ENCODE measurements around the gene COG5.

The COG5 gene

DNA sequence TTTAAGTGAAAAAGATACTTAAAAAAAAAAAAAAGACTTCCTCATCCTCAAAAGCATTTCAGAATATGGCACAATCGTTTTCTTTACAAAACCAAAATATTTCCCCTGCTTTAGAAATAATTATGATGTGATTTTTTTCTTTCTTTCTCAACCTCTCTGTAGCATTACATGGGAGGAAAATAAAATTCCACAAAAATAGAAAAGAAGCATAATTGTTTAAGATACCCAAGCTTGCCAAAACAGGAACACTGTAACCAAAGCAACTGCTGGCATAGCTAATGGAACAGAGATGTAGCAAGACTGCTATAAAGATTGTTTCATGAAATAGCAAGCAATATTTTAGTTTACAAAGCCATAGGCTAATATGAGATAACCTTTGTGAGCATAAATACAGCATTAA is 169.4 kb downstream of the COG5 start:
- DNase-seq (ENCODE audit: low read depth) = no peak

DNA sequence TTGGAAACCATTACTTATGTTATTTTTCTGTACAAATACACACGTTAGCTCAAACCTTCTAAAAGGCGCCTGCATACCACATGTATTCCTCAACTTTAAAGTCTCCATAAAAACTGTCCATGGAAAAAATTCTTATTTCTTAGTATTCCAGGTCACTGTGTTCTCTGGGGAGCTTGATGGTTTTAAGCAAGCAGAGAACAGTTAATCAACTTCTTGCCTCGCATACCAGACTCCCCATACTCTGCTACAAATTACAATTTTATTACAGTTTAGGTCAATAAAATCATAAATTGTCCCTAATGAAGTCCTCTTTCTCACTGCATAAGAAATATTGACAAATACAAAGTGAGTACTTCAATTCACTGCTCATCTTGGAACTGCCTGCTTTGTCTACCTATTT is 170.9 kb downstream of the COG5 start:
- DNase-seq (ENCODE audit: low read depth) = no peak

GRCh38 chr7:107390916-107391315 is 172.8 kb downstream of the COG5 start:
- DNase-seq (ENCODE audit: low read depth) = no peak

- no peak for DNase-seq (ENCODE audit: low read depth)
Observed at GRCh38 chr7:107388604-107389003, 175.1 kb downstream of the COG5 start.

DNA sequence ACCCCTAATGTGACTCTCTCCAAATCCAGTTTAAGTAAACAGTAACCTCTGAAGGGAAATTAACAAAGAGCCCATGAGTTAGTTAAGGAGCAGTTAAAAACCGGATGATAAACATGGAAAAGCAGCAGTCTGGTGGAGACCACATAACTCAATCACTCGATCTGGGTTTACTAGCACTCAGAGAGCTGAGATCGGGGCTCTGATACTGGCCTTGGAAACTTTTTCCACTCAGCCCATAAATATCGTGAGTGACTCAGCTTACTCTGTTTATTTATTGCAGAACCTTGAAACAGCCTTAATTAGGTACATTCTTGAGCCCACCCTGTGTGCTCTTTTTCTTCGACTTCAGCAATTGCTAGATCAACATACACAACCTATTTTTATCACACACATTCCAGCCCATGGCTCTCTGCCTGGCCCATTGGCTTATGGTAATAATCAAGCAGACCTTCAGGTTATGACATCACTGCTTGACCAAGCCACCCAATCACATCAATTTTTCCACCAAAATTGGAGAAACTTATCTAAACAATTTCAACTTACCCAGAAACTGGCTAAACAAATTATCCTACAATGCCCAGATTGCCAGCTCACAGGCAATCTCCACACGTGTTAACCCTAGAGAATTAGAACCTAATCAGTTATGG is 176.0 kb downstream of the COG5 start:
- DNase-seq (ENCODE audit: low read depth) = no peak

- DNase-seq (ENCODE audit: low read depth) = no peak
Observed at GRCh38 chr7:107387128-107387527, 176.6 kb downstream of the COG5 start.

DNA sequence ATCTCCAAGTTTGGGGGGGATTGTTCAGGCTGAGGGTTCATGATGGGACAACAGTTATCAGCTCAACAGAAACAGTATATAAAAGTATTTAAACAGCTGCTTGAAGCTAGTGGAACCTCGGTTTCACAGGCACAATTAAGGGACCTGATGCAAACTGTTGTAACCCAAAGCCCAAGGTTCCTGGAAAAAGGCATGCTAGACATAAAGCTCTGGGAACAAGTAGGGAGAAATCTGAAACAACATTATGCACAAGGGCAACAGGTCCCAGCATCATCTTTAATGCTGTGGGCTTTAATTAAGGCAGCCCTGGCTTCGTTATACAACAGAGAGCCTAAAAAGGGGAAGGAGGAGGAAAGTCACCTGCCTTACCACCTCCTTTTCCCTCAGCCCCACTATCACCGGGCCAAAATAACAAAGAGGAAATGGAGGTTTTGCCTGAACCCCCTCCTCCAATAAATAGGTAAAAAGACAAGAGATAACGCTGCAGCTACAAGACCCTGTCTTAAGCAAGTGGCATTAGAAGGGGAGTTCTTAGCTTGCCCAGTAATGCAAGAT is 177.1 kb downstream of the COG5 start:
- DNase-seq (ENCODE audit: low read depth) = no peak

DNA sequence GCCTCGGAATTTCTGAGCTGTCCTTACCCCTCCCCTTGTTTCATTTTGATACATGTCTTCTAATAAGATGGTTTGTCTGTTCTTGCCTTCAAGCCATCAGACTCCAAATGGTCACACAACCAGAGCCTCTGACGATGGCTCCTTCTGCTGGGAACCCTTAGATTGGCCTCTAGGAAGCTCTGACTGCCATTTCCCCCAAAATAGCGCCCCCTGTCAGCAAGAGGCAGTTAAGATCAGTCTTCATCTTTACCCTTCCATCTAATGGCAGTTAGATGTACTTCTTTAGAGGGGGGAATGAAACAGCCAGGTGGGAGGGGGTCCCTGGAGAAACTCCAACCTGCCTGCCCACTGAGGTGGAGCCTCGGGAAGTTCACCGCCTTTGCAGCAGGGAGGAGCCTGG is 179.7 kb downstream of the COG5 start:
- no peak for DNase-seq (ENCODE audit: low read depth)

GRCh38 chr7:107383203-107383602 is 180.5 kb downstream of the COG5 start:
- no peak for DNase-seq (ENCODE audit: low read depth)

DNA sequence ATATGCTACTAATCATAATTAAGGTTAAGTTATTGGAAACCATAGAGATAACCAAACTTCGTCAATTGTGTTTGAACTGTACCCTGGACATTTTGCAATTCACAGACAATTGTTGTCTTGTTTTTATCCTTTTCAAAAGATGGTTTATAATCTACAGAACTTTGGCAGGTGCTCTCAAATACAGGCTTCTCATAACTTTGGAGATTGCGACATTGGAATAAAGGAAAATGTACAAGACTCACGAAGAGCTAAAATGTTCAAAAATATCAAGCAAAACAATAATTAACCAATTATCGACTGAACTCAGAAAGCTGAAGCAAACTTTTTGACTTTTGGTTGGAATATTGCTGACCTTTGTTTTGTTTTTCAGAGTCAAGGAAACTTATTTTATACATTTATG is 182.3 kb downstream of the COG5 start:
- DNase-seq (ENCODE audit: low read depth) = no peak

- DNase-seq (ENCODE audit: low read depth) = no peak
Observed at GRCh38 chr7:107373354-107373753, 190.4 kb downstream of the COG5 start.

GRCh38 chr7:107372298-107372697 is 191.4 kb downstream of the COG5 start:
- DNase-seq (ENCODE audit: low read depth) = no peak

DNA sequence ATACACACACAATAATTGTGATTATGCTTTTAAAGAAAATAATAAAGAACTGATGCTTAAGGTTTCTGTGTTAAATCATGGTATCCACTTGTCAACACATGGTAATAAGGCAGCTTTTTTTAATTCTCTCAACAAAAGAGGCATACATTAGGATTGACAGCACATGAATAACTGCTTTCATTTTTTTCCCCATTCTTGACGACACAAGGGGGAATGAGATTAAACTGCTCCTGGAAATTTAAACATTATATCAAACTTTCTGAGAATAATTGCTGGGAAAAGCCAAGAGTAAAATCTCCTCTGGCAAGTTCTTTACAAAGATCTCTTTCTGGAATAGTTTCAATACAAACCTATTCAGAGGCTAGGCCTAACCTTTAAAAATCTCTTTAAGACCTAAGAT is 192.9 kb downstream of the COG5 start:
- DNase-seq (ENCODE audit: low read depth) = no peak

- no peak for DNase-seq (ENCODE audit: low read depth)
Observed at GRCh38 chr7:107364787-107365186, 198.9 kb downstream of the COG5 start.

DNA sequence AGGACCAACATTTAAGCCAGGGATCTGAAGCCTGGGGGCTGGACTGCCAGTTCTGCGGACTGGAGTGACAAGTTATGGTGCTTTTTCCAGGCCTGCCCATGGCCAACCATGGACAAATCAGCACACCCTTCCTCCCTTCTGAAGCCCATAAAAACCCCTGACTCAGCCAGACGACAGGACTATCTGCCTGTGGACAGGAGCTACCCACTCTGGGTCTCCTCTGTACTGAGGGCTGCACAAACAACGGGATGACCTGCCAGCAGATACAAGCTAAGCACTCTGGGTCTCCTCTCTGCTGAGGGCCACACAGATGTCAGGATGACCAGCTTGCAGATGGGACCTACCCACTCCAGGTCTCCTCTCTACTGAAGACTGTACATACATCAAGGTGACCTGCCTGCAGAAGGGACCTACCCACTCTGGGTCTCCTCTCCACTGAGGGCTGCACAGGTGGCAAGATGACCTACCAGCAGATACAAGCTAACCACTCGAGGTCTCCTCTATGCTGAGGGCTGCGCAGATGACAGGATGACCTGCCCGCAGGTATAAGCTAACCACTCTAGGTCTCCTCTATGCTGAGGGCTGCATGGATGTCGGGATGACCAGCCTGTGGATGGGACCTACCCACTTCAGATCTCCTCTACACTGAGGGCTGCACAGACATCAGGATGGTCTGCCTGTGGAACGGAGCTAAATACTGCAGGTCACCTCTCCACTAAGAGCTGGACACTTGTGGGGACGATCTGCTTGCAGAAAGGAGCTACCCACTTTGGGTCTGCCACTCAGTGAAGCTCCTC is 204.0 kb downstream of the COG5 start:
- no peak for DNase-seq (ENCODE audit: low read depth)

DNA sequence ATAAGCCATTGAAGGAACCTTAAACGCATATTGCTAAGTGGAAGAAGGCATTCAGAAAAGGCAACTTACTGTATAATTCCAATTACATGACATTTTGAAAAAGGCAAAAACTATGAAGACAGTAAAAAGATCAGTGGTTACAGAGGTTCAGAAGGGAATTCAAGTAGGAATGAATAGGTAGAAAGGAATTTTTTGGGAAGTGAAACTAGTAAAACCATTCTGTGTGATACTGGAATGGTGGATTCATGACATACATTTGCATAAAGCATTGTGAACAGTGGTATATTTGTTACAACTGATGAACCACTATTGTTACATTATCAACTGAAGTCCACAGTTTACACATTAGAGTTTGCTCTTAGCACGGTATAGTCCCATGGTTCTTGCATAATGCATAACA is 208.1 kb downstream of the COG5 start:
- no peak for DNase-seq (ENCODE audit: low read depth)

DNA sequence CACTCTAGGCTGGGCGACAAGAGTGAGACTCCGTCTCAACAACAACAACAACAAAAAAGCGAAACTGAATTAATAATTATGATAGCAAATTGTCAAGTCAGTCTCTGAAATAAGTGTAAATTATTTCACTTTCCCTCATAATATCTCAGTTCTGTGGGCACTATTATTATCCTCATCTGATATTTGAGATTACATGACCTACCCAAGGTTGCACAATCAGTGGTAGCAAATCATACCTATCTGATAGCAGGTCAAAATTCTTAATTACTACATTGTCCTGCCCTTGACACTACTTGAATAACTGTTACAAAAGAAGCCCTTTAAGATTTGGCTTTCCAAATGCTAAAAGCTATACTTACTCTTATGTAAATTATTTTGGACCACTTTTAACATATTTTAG is 209.1 kb downstream of the COG5 start:
- no peak for DNase-seq (ENCODE audit: low read depth)

DNA sequence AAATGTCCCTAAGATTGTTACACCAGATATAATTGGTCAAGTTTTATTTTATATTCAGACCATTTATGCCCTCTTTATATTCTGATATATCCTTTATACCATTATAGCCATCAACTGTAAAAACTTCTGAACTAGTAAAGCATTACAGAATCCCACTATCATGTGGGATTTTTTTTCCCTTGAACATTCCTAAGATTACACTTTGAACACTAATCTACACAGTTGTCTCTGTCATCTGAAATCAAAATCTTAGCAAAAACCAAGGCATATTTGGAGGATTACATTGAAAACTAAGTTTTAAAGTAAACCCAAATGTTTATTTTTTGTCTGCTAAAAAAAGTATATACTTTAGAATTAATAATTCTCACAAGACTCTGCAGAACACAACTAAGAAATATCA is 210.0 kb downstream of the COG5 start:
- DNase-seq (ENCODE audit: low read depth) = no peak

- DNase-seq (ENCODE audit: low read depth) = no peak
Observed at GRCh38 chr7:107345898-107346297, 217.8 kb downstream of the COG5 start.

GRCh38 chr7:107344799-107345198 is 218.9 kb downstream of the COG5 start:
- DNase-seq (ENCODE audit: low read depth) = no peak

- DNase-seq (ENCODE audit: low read depth) = no peak
Observed at GRCh38 chr7:107344286-107344685, 219.4 kb downstream of the COG5 start.

- no peak for DNase-seq (ENCODE audit: low read depth)
Observed at GRCh38 chr7:107338080-107338479, 225.6 kb downstream of the COG5 start.

DNA sequence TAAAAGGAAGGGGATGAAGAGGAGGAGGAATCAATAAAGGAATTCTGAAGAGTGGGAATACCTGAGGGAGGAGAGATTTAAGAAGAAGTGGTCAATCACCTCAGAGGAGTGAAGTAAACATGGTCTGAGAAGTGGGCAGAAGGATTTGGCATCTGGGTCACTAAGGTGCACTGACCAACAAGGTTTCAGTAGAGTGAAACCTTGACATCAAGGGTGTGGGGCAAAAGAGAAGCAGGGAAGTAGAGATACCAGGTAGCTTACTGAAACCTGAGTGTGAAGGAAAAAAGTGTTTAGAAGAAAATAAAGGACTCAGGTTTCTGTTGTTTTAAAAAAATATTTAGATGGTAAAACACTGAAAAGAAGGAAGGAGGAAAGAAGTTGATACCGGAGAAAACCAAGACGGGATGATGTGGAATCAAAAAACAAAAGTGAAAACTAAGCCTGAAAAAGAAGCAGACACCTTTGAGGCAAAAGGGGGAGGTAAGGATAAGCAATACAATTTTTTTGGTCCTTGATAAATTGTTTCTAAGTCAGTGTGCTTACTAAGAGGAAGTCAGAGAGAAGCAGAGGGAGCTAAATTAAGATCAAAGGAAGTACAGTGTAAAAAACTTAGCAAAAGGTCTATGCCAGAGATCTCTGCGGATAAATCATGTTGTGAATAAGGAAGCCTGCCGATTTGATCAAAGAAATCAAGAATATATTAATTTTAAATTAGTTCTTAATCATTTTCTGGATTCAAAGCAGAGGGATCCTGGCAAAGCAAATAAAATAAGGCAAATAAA is 231.0 kb downstream of the COG5 start:
- no peak for DNase-seq (ENCODE audit: low read depth)

Measured in stimulated activated CD8-positive, alpha-beta memory T cell treated with anti-CD3 and anti-CD28 coated beads, Interleukin-15, amount 100 ng/mL, for 1 hour (primary cell).